ENCODE data around the gene TEKT2. TPM values are rescaled to one million over a fixed set of nuclear protein-coding genes. Genes with fewer than 3 reads are reported as not detected.

The TEKT2 gene
- total RNA-seq, 6 donors from 2014 or later = 0.69 to 24.3 (median 8.1) TPM

GRCh38 chr1:36051821-36052220 is 32.1 kb upstream of the TEKT2 start:
- peaks cover 5 to 39% (median 17%) of the 10 kb centered on the region in 4 donors for H3K36me3 ChIP-seq
- H3K9me3 ChIP-seq = no peaks in the 10 kb centered on the region
- H3K27me3 ChIP-seq = no peaks in the 10 kb centered on the region
- ATAC-seq (ENCODE audit: low FRiP score in 2 of 2) (no peak), DNase-seq (no peak)
- no peaks in the 10 kb centered on the region for H3K4me1 ChIP-seq
- no peak overlapping the region for H3K27ac ChIP-seq
- TF ChIP-seq CTCF (IDR thresholded peaks at IDR 0.05) (no peak), EP300 (IDR thresholded peaks at IDR 0.05) (no peak), POLR2AphosphoS5 (IDR thresholded peaks at IDR 0.05) (no peak), POLR2A (IDR thresholded peaks at IDR 0.05) (no peak)
- H3K4me3 ChIP-seq = no peak overlapping the region

- H3K4me3 ChIP-seq = no peak overlapping the region
- no peak for ATAC-seq (ENCODE audit: low FRiP score in 2 of 2)
- H3K27me3 ChIP-seq = no peaks in the 10 kb centered on the region
- H3K36me3 ChIP-seq = peaks cover 0 to 24% (median 7%) of the 10 kb centered on the region in 4 donors
- no peak overlapping the region for H3K27ac ChIP-seq
- H3K9me3 ChIP-seq = no peaks in the 10 kb centered on the region
- no peak for TF ChIP-seq EP300 (IDR thresholded peaks at IDR 0.05)
- TF ChIP-seq CTCF (IDR thresholded peaks at IDR 0.05) = no peak
- no peak for TF ChIP-seq POLR2A (IDR thresholded peaks at IDR 0.05)
- no peak for TF ChIP-seq POLR2AphosphoS5 (IDR thresholded peaks at IDR 0.05)
- DNase-seq = no peak
- no peaks in the 10 kb centered on the region for H3K4me1 ChIP-seq
Measured at GRCh38 chr1:36053978-36054377, 29.9 kb upstream of the TEKT2 start.

- no peaks in the 10 kb centered on the region for H3K4me1 ChIP-seq
- ATAC-seq (ENCODE audit: low FRiP score in 2 of 2) (no peak), DNase-seq (no peak)
- H3K4me3 ChIP-seq = no peak overlapping the region
- H3K36me3 ChIP-seq = peaks cover 0 to 22% (median 6%) of the 10 kb centered on the region in 4 donors
- TF ChIP-seq POLR2A (IDR thresholded peaks at IDR 0.05) (no peak), CTCF (IDR thresholded peaks at IDR 0.05) (no peak), EP300 (IDR thresholded peaks at IDR 0.05) (no peak), POLR2AphosphoS5 (IDR thresholded peaks at IDR 0.05) (no peak)
- WGBS, 2 donors = 63 to 89% methylated on average over 5 of the region's 5 CpGs
- no peaks in the 10 kb centered on the region for H3K27me3 ChIP-seq
- no peaks in the 10 kb centered on the region for H3K9me3 ChIP-seq
- H3K27ac ChIP-seq = no peak overlapping the region
Measured at GRCh38 chr1:36055706-36056105, 28.2 kb upstream of the TEKT2 start.

- no peak for DNase-seq
Measured at GRCh38 chr1:36062315-36062714, 21.6 kb upstream of the TEKT2 start.

GRCh38 chr1:36067871-36068270 is 16.0 kb upstream of the TEKT2 start:
- no peaks in the 10 kb centered on the region for H3K36me3 ChIP-seq
- H3K9me3 ChIP-seq = no peaks in the 10 kb centered on the region
- no peaks in the 10 kb centered on the region for H3K27me3 ChIP-seq
- ATAC-seq (ENCODE audit: low FRiP score in 2 of 2) = no peak
- no peak overlapping the region for H3K27ac ChIP-seq
- no peaks in the 10 kb centered on the region for H3K4me1 ChIP-seq
- no peak overlapping the region for H3K4me3 ChIP-seq
- no peak for TF ChIP-seq POLR2A (IDR thresholded peaks at IDR 0.05)
- no peak for TF ChIP-seq CTCF (IDR thresholded peaks at IDR 0.05)
- TF ChIP-seq EP300 (IDR thresholded peaks at IDR 0.05) = no peak
- no peak for TF ChIP-seq POLR2AphosphoS5 (IDR thresholded peaks at IDR 0.05)
- no peak for DNase-seq

More at GRCh38 chr1:36062315-36062714, 21.6 kb upstream of the TEKT2 start:
- no peaks in the 10 kb centered on the region for H3K27me3 ChIP-seq
- TF ChIP-seq EP300 (IDR thresholded peaks at IDR 0.05) = no peak
- no peak for TF ChIP-seq POLR2AphosphoS5 (IDR thresholded peaks at IDR 0.05)
- no peak overlapping the region for H3K27ac ChIP-seq
- H3K36me3 ChIP-seq = peaks cover 0 to 4% (median 0%) of the 10 kb centered on the region in 4 donors
- H3K4me1 ChIP-seq = no peaks in the 10 kb centered on the region
- ATAC-seq (ENCODE audit: low FRiP score in 2 of 2) = no peak
- WGBS, 2 donors = 100% methylated on average over 1 of the region's 1 CpG
- no peak overlapping the region for H3K4me3 ChIP-seq
- no peaks in the 10 kb centered on the region for H3K9me3 ChIP-seq
